A549 treated with ZK216348 at 1 μM for 4 hours (cell line): ENCODE measurements around the gene COX6B2. TPM values are rescaled to one million over a fixed set of nuclear protein-coding genes. Genes with fewer than 3 reads are reported as not detected.

Experiments used
- total RNA-seq: library from RNA; stranded (reverse); fragments of 200-300 nt; extraction: Qiagen RNA extraction; gene quantifications from 5 replicates; pipeline ENCODE4 v1.2.3, GENCODE V29; 2022; ENCODE audit warnings: low read depth

Gene COX6B2
- total RNA-seq = 1.2 to 7.0 TPM (median 1.4 TPM) in 5 replicates

GRCh38 chr19:55354698-55355212 lies at the start of gene COX6B2:
TSS of gene COX6B2 (minus strand) at chr19:55354719. CDS start at chr19:55354521, 198 bp downstream.

GRCh38 chr19:55385724-55386492 lies 31.4 kb upstream of the COX6B2 start, which contains the start of gene RPL28:
TSS of gene RPL28 (plus strand) at chr19:55385932. CDS start at chr19:55386358, 426 bp downstream.

GRCh38 chr19:55384131-55384919 lies 29.8 kb upstream of the COX6B2 start, which contains the start of gene TMEM238:
TSS of gene TMEM238 (minus strand) at chr19:55384292. CDS start at chr19:55384259, 33 bp downstream.

GRCh38 chr19:55376241-55376933 lies 21.9 kb upstream of the COX6B2 start, which contains the start of gene TMEM190:
TSS of gene TMEM190 (plus strand) at chr19:55376826. CDS start at chr19:55376854, 28 bp downstream.

GRCh38 chr19:55370305-55370988 lies 15.9 kb upstream of the COX6B2 start, which contains the start of gene IL11:
TSS of gene IL11 (minus strand) at chr19:55370463. CDS start at chr19:55370310, 153 bp downstream.

GRCh38 chr19:55362990-55363716 lies 8.6 kb upstream of the COX6B2 start, which contains the start of gene GARIN5B:
TSS of gene GARIN5B (minus strand) at chr19:55363260. CDS start at chr19:55363066, 194 bp downstream.

GRCh38 chr19:55339105-55339888 lies 15.2 kb downstream of the COX6B2 start, which contains the start of gene KMT5C:
TSS of gene KMT5C (plus strand) at chr19:55339876. CDS start at chr19:55341937, 2,061 bp downstream.

GRCh38 chr19:55325172-55325571 lies 29.3 kb downstream of the COX6B2 start, which contains the start of gene TMEM150B:
TSS of gene TMEM150B (minus strand) at chr19:55325341. CDS start at chr19:55321036, 4,305 bp downstream.

Other genes with a start within 250 kb of the COX6B2 start
- gene PPP1R12C, start 237.1 kb downstream of the COX6B2 start, total RNA-seq = 52.2 to 99.2 TPM (median 86.1 TPM) in 5 replicates
- gene TNNT1, start 205.5 kb downstream of the COX6B2 start, total RNA-seq = 96.6 to 145 TPM (median 141 TPM) in 5 replicates
- gene TNNI3, start 197.0 kb downstream of the COX6B2 start, total RNA-seq = 6.6 to 13.4 TPM (median 7.0 TPM) in 5 replicates
- 3.1 to 6.7 TPM (median 5.6 TPM) in 5 replicates for gene DNAAF3, start 188.1 kb downstream of the COX6B2 start, total RNA-seq
- gene SYT5, start 174.4 kb downstream of the COX6B2 start, total RNA-seq = 2.7 to 4.4 TPM (median 3.1 TPM) in 5 replicates
- 3.6 to 6.0 TPM (median 4.0 TPM) in 5 replicates for gene PTPRH, start 145.2 kb downstream of the COX6B2 start, total RNA-seq
- 2.2 to 5.4 TPM (median 4.8 TPM) in 5 replicates for gene TMEM86B, start 126.0 kb downstream of the COX6B2 start, total RNA-seq
- gene PPP6R1, start 95.7 kb downstream of the COX6B2 start, total RNA-seq = 64.6 to 131 TPM (median 118 TPM) in 5 replicates
- gene HSPBP1, start 74.6 kb downstream of the COX6B2 start, total RNA-seq = 122 to 147 TPM (median 138 TPM) in 5 replicates
- 3.2 to 5.1 TPM (median 4.6 TPM) in 5 replicates for gene BRSK1, start 70.7 kb downstream of the COX6B2 start, total RNA-seq
- gene TMEM150B, start 29.4 kb downstream of the COX6B2 start, total RNA-seq = not detected in 5 replicates
- 3.1 to 9.0 TPM (median 8.2 TPM) in 5 replicates for gene KMT5C, start 14.8 kb downstream of the COX6B2 start, total RNA-seq
- gene GARIN5B, start 8.5 kb upstream of the COX6B2 start, total RNA-seq = 0.11 to 0.42 TPM (median 0.18 TPM) in 4 of 5 replicates, not detected in the other
- 20.8 to 42.0 TPM (median 26.5 TPM) in 5 replicates for gene IL11, start 15.7 kb upstream of the COX6B2 start, total RNA-seq
- gene TMEM190, start 22.1 kb upstream of the COX6B2 start, total RNA-seq = 1.2 to 2.3 TPM (median 1.3 TPM) in 5 replicates
- 2.3 to 14.6 TPM (median 11.3 TPM) in 5 replicates for gene TMEM238, start 29.6 kb upstream of the COX6B2 start, total RNA-seq
- 2,333 to 3,419 TPM (median 2,681 TPM) in 5 replicates for gene RPL28, start 31.2 kb upstream of the COX6B2 start, total RNA-seq
- 317 to 626 TPM (median 479 TPM) in 5 replicates for gene UBE2S, start 53.1 kb upstream of the COX6B2 start, total RNA-seq
- gene SHISA7, start 88.6 kb upstream of the COX6B2 start, total RNA-seq = not detected in 5 replicates
- gene ISOC2, start 106.9 kb upstream of the COX6B2 start, total RNA-seq = 36.3 to 64.0 TPM (median 58.6 TPM) in 5 replicates
- gene C19orf85, start 110.0 kb upstream of the COX6B2 start, total RNA-seq = not detected in 5 replicates
- 2.7 to 8.8 TPM (median 6.9 TPM) in 5 replicates for gene ZNF628, start 121.9 kb upstream of the COX6B2 start, total RNA-seq
- gene NAT14, start 130.5 kb upstream of the COX6B2 start, total RNA-seq = 32.8 to 59.9 TPM (median 49.9 TPM) in 5 replicates
- gene SSC5D, start 133.7 kb upstream of the COX6B2 start, total RNA-seq = 0.69 to 1.2 TPM (median 0.82 TPM) in 5 replicates
- gene SBK2, start 182.4 kb upstream of the COX6B2 start, total RNA-seq = 0.61 to 2.5 TPM (median 2.0 TPM) in 5 replicates
- gene SBK3, start 190.8 kb upstream of the COX6B2 start, total RNA-seq = 0.44 to 1.5 TPM (median 1.5 TPM) in 5 replicates
- 14.9 to 40.1 TPM (median 32.3 TPM) in 5 replicates for gene ZNF579, start 226.1 kb upstream of the COX6B2 start, total RNA-seq
- 17.5 to 25.7 TPM (median 24.4 TPM) in 5 replicates for gene FIZ1, start 244.8 kb upstream of the COX6B2 start, total RNA-seq
- gene ZNF524, start 245.6 kb upstream of the COX6B2 start, total RNA-seq = 5.5 to 21.0 TPM (median 18.9 TPM) in 5 replicates